LNCaP clone FGC (cell line): ENCODE measurements around the gene SSH2.
"Not testable (repeated sequence)": the region's sequence is repeated elsewhere in the genome, so short reads cannot be mapped to it uniquely, and the experiment has no call there.

ENCODE experiments used
- DNase-seq: peaks from one replicate; pipeline ENCODE4 v3.0.0-alpha.2; 2011; ENCODE audit warnings: low read depth
- H3K4me3 ChIP-seq: 2 replicates; pipeline ENCODE4 v1.5.1; 2011; ENCODE audit warnings: mild to moderate bottlenecking, low read depth, low read length, control low read depth
- CTCF ChIP-seq: IDR thresholded peaks from 2 replicates; pipeline ENCODE4 v1.5.1; 2012; ENCODE audit warnings: mild to moderate bottlenecking; ENCODE audit not compliant: control insufficient read depth, insufficient read depth; ENCODE audit errors: extremely low read depth

Gene SSH2

GRCh38 chr17:29945281-29945680 is 15.3 kb upstream of the SSH2 start:
- TF ChIP-seq CTCF = no peak
- no peak overlapping the region for H3K4me3 ChIP-seq
- DNase-seq = no peak

- no peak for DNase-seq
- no peak for TF ChIP-seq CTCF
- H3K4me3 ChIP-seq = no peak within 1 kb of the TSS
These were observed 11.3 kb upstream of the SSH2 start, which contains the start of gene EFCAB5 for GRCh38 chr17:29941334-29941733. Gene EFCAB5, plus strand, starts transcription at chr17:29941634. Its CDS starts 163 bp downstream, at chr17:29941797.

- no peak for DNase-seq
- no peak for TF ChIP-seq CTCF
- H3K4me3 ChIP-seq = no peak overlapping the region
These were observed 6.7 kb upstream of the SSH2 start for GRCh38 chr17:29936724-29937123.

GRCh38 chr17:29935909-29936308 is 5.9 kb upstream of the SSH2 start:
- not testable (repeated sequence) for DNase-seq, H3K4me3 ChIP-seq

GRCh38 chr17:29933379-29933778 is 3.4 kb upstream of the SSH2 start:
- TF ChIP-seq CTCF = peak; percentile 40
- no peak overlapping the region for H3K4me3 ChIP-seq
- DNase-seq = no peak

GRCh38 chr17:29931231-29931932 is 1.4 kb upstream of the SSH2 start:
- no peak for DNase-seq
- peak; percentile 88 for TF ChIP-seq CTCF
- peak overlapping the region; percentile 92 for H3K4me3 ChIP-seq

GRCh38 chr17:29930409-29931010 is 482 bp upstream of the SSH2 start:
- no peak for TF ChIP-seq CTCF
- no peak for DNase-seq
- H3K4me3 ChIP-seq = peak overlapping the region; percentile 92
